Activated T-helper 17 cell treated with anti-CD3 and anti-CD28 coated beads, Interleukin-2, amount 50 U/mL, for 72 hours (primary cell): ENCODE results near the gene MACIR. TPM values are rescaled to one million over a fixed set of nuclear protein-coding genes. Genes with fewer than 3 reads are reported as not detected.

Source experiments
- ATAC-seq: fragments of 150-1000 bp; cut with Tn5 transposase; replicated peaks from 2 replicates; pipeline ENCODE4 v1.10.0; 2021; ENCODE audit warnings: mild to moderate bottlenecking, moderate library complexity
- H3K27ac Mint-ChIP-seq: one replicate; pipeline ENCODE4 v1.8.0; 2022; ENCODE audit warnings: mixed read lengths
- H3K27me3 Mint-ChIP-seq: one replicate; pipeline ENCODE4 v1.8.0; 2022; ENCODE audit warnings: mixed read lengths
- H3K36me3 Mint-ChIP-seq: one replicate; pipeline ENCODE4 v1.8.0; 2022; ENCODE audit warnings: low read depth, mild to moderate bottlenecking, mixed read lengths
- H3K4me1 Mint-ChIP-seq: one replicate; pipeline ENCODE4 v1.8.0; 2022; ENCODE audit warnings: mixed read lengths
- H3K4me3 Mint-ChIP-seq: one replicate; pipeline ENCODE4 v1.8.0; 2022; ENCODE audit warnings: mild to moderate bottlenecking, mixed read lengths
- H3K9me3 Mint-ChIP-seq: one replicate; pipeline ENCODE4 v1.8.0; 2022; ENCODE audit warnings: mixed read lengths
- total RNA-seq, 2 donors: library from RNA; stranded (reverse); gene quantifications; one replicate each; pipeline ENCODE4 v1.2.3, GENCODE V29; 2022

The MACIR gene
- total RNA-seq, 2 donors from 2014 or later = 5.2 to 9.7 TPM

DNA sequence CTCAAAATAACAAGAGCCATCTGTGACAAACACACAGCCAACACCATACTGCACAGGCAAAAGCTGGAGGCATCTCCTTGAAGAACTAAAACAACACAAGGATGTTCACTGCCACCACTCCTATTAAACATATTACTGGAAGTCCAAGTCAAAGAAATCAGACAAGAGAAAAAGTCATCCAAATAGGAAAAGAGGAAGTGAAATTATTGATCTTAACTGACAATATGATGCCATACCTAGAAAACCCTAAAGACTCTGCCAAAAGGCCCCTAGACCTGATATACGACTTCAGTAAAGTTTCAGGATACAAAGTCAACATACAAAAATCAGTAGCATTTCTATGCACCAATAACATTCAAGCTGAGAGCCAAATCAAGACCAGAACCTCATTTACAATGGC is 30.0 kb upstream of the MACIR start:
- no peak for ATAC-seq
- H3K27ac Mint-ChIP-seq = no peak overlapping the region
- H3K36me3 Mint-ChIP-seq = no peaks in the 10 kb centered on the region
- peaks cover 15% of the 10 kb centered on the region for H3K27me3 Mint-ChIP-seq
- H3K9me3 Mint-ChIP-seq = no peaks in the 10 kb centered on the region
- no peaks in the 10 kb centered on the region for H3K4me1 Mint-ChIP-seq
- H3K4me3 Mint-ChIP-seq = no peak overlapping the region

DNA sequence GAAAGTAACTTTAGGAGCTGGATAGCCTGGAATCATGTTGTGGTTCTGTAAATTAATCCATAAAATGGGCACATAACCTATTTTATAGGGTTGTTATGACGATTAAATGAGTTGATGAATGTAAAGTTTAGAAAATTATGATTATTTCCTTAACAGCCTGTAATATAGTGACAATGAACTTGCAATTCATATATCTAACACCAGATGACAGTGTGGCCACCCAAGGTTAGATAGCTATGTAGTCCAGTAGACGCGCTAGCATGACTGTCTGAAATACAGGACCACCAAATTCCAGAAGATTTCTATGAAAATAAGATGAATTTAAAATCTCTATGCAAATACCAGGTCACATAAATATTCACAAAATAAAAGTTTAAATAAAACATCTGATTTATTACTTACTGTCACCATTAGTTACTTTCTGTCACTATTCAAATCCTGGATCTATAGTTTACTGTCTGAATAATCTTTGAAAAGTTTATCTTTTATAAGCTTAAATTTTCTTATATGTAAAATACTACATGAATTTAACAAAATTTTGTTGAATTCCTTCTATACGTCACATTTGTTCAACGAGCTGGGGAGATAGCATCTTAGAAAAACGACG is 26.1 kb upstream of the MACIR start:
- Mint-ChIP-seq H3K36me3 (no peaks in the 10 kb centered on the region), H3K4me1 (no peaks in the 10 kb centered on the region)

DNA sequence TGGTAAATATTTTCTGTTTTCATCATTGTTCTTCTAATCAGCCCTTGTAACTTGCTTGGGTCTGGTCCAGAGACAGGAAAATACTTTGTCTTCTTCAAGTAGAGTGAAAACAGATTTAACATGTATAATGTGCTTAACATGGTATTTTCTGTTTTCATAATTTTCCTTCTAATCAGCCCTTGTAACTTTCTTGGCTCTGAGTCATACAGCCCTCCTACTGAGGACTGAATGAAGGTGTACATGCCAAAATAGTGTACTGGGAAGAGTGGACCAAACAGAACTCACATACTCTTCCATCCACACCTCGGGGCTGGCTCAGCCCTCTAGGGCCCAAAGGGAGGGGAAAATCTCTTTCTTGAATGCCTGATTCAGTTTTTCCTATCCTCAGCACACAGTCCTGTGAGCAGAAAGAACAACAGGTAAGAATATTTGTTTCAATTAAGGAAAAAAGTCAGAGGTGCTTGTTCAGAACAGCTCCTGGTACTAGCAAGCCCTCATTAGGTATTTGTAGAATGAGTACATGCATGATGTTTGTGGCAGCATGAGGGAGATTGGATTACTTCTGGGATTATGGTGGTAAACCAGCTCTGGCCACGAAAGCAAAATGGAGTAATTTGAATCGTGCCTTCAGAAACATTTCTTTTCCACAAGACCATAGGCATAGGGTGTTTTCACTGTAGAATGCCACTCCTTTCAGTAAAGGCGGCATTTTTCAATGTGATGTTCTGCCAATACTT is 24.2 kb upstream of the MACIR start:
- Mint-ChIP-seq H3K36me3 (no peaks in the 10 kb centered on the region), H3K27ac (no peak overlapping the region), H3K4me3 (no peak overlapping the region), H3K4me1 (no peaks in the 10 kb centered on the region), H3K9me3 (no peaks in the 10 kb centered on the region), H3K27me3 (peaks cover 8% of the 10 kb centered on the region)
- ATAC-seq = no peak

More for the DNA sequence above, 26.1 kb upstream of the MACIR start:
- H3K4me3 Mint-ChIP-seq = no peak overlapping the region
- no peak overlapping the region for H3K27ac Mint-ChIP-seq
- H3K9me3 Mint-ChIP-seq = no peaks in the 10 kb centered on the region
- peak; percentile 50 for ATAC-seq
- peaks cover 6% of the 10 kb centered on the region for H3K27me3 Mint-ChIP-seq

DNA sequence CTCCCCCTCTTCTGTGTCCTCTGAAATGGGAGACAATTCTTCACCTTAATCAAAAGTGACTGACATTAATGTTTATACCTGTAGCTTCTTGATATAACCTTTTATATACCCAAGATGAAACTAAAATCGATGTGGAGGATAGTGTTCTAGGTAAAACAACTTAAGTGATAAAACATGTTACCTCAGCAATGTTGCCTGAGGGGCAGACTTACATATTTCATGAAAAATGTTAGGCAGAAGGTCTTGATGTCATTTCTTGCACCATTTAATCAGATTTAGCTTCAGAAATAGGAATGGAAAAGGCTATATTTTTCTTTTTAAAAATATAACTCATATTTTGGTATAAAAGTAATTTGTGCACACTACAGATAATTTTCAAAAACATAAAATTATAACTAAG is 22.7 kb upstream of the MACIR start:
- Mint-ChIP-seq H3K9me3 (no peaks in the 10 kb centered on the region), H3K36me3 (no peaks in the 10 kb centered on the region), H3K4me1 (no peaks in the 10 kb centered on the region), H3K27ac (no peak overlapping the region), H3K4me3 (no peak overlapping the region), H3K27me3 (peaks cover 8% of the 10 kb centered on the region)
- ATAC-seq = no peak

DNA sequence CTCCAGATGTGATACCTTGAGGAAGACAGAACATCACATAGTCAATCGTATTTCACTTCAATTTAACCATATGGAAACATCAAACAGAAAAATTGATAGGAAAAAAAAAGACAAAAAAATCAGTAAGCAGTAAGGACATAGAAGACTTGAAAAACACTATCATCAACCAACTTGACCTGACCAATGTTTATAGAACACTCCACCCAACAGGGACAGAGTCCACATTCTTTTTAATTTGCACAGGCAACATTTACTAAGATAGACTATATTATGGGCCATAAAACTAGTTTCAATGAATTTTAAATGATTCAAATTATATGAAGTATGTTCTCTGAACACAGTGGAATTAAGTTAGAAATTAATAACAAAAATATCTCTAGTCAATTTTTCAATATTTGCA is 20.8 kb upstream of the MACIR start:
- no peak for ATAC-seq
- no peaks in the 10 kb centered on the region for H3K36me3 Mint-ChIP-seq
- peaks cover 15% of the 10 kb centered on the region for H3K27me3 Mint-ChIP-seq

DNA sequence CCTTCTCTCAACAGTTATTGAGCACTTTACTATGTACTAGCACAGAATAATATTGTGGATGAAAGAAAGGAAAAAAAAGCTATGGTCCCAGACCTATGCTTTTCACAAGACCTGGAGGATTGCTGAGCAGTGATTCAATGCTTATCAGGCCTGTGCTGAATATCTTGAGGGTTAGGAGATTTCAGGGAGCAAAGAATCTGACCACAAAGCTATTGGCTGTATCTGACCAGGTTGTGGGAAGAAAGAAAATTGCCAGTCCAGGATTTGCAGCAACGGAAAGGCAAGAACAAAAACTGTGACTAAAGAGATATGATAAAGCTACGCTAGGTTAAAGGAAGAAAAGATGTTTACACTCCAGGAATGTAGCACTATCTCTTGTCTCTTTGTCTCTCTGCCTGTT is 14.9 kb upstream of the MACIR start:
- no peak for ATAC-seq
- H3K27me3 Mint-ChIP-seq = peaks cover 45% of the 10 kb centered on the region

More for the DNA sequence above, 20.8 kb upstream of the MACIR start:
- no peak overlapping the region for H3K4me3 Mint-ChIP-seq
- no peaks in the 10 kb centered on the region for H3K4me1 Mint-ChIP-seq
- no peak overlapping the region for H3K27ac Mint-ChIP-seq
- no peaks in the 10 kb centered on the region for H3K9me3 Mint-ChIP-seq

DNA sequence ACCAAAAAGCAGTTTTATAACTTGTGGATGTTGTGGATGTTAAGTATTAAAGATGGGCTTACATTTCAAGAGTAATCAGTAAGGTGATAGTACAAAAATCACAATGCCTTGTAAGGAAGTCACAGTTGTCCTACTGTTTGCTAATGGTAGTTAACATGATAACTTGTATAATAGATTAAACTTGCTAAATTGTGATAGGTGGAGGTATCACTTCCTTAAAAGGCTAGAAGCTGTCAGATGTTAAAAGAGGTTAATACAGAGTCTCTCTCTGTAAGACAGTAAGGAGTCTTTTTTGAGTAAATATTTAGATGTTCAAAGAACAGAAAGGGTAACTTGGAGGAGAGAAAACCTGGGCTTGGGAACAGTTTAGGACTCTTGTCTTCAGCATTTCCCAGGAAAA is 14.2 kb upstream of the MACIR start:
- peaks cover 7% of the 10 kb centered on the region for H3K4me1 Mint-ChIP-seq
- ATAC-seq = no peak
- H3K36me3 Mint-ChIP-seq = no peaks in the 10 kb centered on the region
- H3K4me3 Mint-ChIP-seq = no peak overlapping the region
- peaks cover 3% of the 10 kb centered on the region for H3K9me3 Mint-ChIP-seq
- peaks cover 46% of the 10 kb centered on the region for H3K27me3 Mint-ChIP-seq
- no peak overlapping the region for H3K27ac Mint-ChIP-seq

More for the DNA sequence above, 14.9 kb upstream of the MACIR start:
- Mint-ChIP-seq H3K4me1 (peaks cover 7% of the 10 kb centered on the region), H3K4me3 (no peak overlapping the region), H3K9me3 (peaks cover 2% of the 10 kb centered on the region), H3K27ac (no peak overlapping the region), H3K36me3 (no peaks in the 10 kb centered on the region)

DNA sequence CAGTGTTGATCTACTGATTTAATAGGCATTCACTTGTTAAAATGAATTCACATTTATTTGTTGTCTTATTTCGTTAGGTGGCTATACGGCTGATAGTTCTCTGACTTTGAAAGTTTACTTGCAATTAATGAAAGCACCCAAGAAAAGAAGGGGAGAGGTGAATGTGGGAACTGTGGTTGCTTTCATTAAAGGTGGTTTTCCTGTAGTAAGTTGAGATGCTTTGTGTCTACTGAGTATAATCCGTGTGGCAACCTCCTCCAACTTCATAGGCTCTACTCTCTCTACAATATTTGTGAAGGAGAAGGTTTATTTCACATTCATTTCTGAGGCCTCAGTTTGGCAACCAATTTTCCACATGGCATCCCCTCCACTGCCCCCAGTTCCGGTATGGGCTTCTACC is 12.8 kb upstream of the MACIR start:
- no peaks in the 10 kb centered on the region for H3K36me3 Mint-ChIP-seq
- H3K9me3 Mint-ChIP-seq = peaks cover 3% of the 10 kb centered on the region
- H3K27ac Mint-ChIP-seq = no peak overlapping the region
- ATAC-seq = no peak
- H3K4me1 Mint-ChIP-seq = peaks cover 7% of the 10 kb centered on the region
- H3K4me3 Mint-ChIP-seq = no peak overlapping the region
- peaks cover 50% of the 10 kb centered on the region for H3K27me3 Mint-ChIP-seq

DNA sequence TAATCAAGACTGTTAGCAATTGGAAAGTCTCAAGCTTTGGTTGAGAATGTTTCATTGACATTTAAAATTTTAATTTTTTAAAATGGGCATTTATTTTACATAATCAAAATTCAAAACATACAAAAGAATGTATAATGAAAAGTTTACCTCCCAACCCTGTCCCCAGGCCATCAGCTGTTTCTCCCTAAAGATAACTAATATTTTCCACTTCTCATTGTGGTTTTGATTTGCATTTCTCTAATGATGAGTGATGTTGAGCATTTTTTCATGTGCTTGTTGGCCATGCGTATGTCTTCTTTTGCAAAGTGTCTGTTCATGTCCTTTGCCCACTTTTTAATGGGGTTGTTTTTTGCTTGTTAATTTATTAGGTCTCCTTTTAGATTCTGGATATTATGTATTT is 11.4 kb upstream of the MACIR start:
- H3K27ac Mint-ChIP-seq = no peak overlapping the region
- H3K9me3 Mint-ChIP-seq = peaks cover 3% of the 10 kb centered on the region
- ATAC-seq = no peak
- no peak overlapping the region for H3K4me3 Mint-ChIP-seq
- H3K36me3 Mint-ChIP-seq = no peaks in the 10 kb centered on the region
- peaks cover 49% of the 10 kb centered on the region for H3K27me3 Mint-ChIP-seq
- peaks cover 7% of the 10 kb centered on the region for H3K4me1 Mint-ChIP-seq

DNA sequence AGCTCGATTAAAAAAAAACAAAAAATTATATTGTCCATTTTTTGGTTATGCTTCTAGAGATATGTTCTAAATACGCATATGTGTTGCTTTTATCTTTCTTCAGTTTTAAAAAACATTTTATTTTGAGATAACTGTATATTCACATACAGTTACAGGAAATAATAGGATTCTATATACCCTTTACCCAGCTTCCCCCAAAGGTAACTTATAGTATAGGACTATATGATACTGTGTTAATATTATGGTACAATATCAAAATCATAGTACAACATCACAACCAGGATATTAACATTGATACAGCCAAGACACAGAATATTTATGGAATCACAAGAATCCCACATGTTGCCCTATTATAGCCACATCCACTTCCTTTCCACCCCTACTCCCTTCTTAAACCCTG is 9.5 kb upstream of the MACIR start:
- no peak for ATAC-seq
- Mint-ChIP-seq H3K27ac (no peak overlapping the region), H3K4me1 (peaks cover 7% of the 10 kb centered on the region), H3K9me3 (peaks cover 3% of the 10 kb centered on the region), H3K4me3 (no peak overlapping the region), H3K27me3 (peaks cover 43% of the 10 kb centered on the region), H3K36me3 (no peaks in the 10 kb centered on the region)

DNA sequence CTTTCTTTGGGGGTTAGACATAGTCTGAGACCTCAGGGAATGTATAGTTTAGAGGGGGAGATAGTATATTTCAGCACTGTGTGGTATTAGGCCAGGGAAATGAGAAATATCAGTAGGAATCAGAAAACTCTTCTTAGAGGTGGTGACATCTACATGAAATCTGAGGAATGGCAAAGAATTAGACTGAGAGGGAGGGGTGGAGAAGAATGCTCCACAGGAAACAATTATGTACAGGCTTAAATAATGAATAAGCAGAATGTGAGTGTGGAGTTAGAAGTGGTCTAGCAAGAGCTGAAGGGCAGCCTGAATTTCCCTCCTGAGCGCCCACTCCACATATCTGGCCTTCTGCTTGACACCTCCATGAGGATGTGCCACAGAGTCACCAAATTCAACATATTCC is 3.6 kb upstream of the MACIR start:
- no peak for ATAC-seq
- no peaks in the 10 kb centered on the region for H3K36me3 Mint-ChIP-seq
- peaks cover 22% of the 10 kb centered on the region for H3K27me3 Mint-ChIP-seq
- H3K9me3 Mint-ChIP-seq = no peaks in the 10 kb centered on the region
- peaks cover 4% of the 10 kb centered on the region for H3K4me1 Mint-ChIP-seq
- no peak overlapping the region for H3K4me3 Mint-ChIP-seq
- no peak overlapping the region for H3K27ac Mint-ChIP-seq

DNA sequence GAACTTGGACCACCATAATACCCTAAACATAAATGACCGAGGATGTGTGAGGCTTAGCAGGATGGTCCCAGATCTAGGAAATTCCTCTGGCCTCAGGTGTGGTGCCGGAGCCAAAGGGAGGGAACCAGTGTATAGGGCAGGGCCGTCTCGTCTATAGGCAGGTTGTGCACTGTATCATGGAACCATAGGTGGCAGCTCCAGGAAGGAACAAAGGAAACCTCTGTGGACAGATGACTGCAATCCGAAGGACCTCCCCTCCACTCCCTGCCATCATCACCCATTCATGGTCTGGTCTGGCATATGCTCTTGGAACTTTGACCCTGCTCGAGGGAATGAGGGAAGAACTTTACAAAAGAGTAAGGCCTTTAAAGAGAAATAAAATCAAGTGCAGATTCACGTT is 2.9 kb upstream of the MACIR start:
- no peak overlapping the region for H3K27ac Mint-ChIP-seq
- H3K27me3 Mint-ChIP-seq = peaks cover 19% of the 10 kb centered on the region
- no peaks in the 10 kb centered on the region for H3K9me3 Mint-ChIP-seq
- no peak for ATAC-seq
- no peak overlapping the region for H3K4me3 Mint-ChIP-seq
- peaks cover 7% of the 10 kb centered on the region for H3K4me1 Mint-ChIP-seq
- H3K36me3 Mint-ChIP-seq = no peaks in the 10 kb centered on the region

DNA sequence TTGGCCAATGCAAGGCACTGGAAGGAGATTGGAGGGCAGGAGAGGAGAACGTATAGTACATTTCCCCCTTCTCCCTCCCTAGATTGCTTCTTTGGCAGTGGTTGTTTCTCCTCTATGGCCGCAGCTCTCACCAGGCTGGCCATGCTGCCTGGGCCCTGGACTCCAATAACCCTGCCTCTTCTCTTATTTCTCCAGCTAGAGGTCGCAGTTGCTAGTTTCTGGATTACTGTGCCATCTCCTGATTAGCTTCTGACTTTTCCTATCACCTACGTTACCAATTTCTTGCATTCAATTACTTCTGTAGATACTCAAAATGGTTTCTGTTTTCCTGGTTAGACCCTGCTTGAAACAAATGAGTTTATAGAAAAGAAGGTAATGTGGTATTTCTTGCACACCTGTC is 2.4 kb upstream of the MACIR start:
- ATAC-seq = no peak
- H3K4me3 Mint-ChIP-seq = no peak overlapping the region

DNA sequence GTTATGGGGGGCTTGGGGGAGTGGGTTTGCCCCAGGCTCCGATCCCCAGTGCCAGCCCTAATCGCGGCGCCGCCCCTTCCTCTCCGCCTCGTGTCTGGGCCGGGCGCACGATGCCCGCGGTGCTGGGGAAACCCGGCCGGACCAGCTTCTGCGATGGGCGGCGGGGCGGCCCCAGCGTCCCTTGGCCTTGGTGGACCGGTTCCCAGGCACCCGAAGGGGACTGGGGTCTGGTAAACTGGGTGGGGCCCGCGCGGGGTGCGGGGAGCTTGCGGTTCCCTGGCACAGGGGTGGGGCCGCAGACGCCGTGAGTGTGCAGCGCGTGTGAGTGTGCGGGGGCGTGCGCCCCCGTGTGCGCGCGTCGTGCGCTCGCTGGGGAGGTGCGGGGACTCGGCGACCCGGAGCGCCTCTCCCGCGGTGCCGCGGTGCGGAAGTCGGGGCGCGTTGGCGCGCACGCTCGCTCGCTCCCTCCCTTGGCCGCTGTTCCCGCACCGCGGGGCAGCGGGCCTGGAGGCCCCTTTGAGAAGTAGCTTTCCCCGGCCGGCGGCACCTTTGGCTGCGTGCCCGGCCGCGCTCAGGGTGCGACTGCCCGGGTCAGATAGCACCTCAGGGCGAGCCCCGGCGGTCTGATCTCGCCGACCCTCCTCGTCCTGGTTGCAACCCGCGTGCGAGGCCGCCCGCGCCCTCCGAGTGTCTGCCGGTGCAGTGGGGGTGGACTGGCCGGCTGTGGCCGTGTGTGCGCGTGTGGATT is 568 bp downstream of the MACIR start:
- peak overlapping the region; percentile 92 for H3K4me3 Mint-ChIP-seq
- no peaks in the 10 kb centered on the region for H3K9me3 Mint-ChIP-seq
- H3K36me3 Mint-ChIP-seq = no peaks in the 10 kb centered on the region
- ATAC-seq = peak; percentile 58
- H3K4me1 Mint-ChIP-seq = peaks cover 28% of the 10 kb centered on the region
- H3K27me3 Mint-ChIP-seq = peaks cover 11% of the 10 kb centered on the region
- H3K27ac Mint-ChIP-seq = peak overlapping the region; percentile 80

More for the DNA sequence above, 2.4 kb upstream of the MACIR start:
- H3K4me1 Mint-ChIP-seq = peaks cover 12% of the 10 kb centered on the region
- no peaks in the 10 kb centered on the region for H3K9me3 Mint-ChIP-seq
- H3K36me3 Mint-ChIP-seq = no peaks in the 10 kb centered on the region
- no peak overlapping the region for H3K27ac Mint-ChIP-seq
- H3K27me3 Mint-ChIP-seq = peaks cover 14% of the 10 kb centered on the region
